Colon (tissue), 2 donors: Measurements from ENCODE around the gene SMIM11.
"Not testable (repeated sequence)": the region's sequence is repeated elsewhere in the genome, so short reads cannot be mapped to it uniquely, and the experiment has no call there.

Experiments
- FAIRE-seq: peaks from 2 replicates; lab custom pipeline; 2012; peaks lifted over from hg19 to GRCh38; lab: Jason Lieb, UNC
- donor health status: control.
- donor health status: control.

The SMIM11 gene

GRCh38 chr21:34374940-34375618 is at the start of gene SMIM11:
Gene SMIM11 (plus strand): TSS chr21:34375507. CDS start chr21:34379505, 3,998 bp downstream.
- FAIRE-seq = not testable (repeated sequence)

DNA sequence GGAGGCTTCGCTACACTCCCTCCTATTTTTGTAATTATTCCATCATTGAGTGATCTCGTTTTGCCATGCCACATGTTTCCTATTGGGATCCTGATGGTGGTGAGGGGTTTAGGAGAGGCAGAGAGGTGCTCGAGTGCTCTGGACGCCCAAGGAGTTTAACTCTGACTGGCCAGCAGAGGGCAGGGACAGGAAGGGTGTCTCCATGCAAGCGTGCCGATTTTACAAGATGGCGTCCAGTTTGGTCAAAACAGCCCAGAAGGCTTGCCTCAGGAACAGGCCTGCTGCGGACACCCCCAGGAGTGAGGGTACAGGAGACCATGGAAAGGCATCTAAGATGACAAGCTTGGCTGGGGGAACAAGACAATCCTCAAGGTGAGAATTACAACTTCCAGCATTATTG is 45.3 kb upstream of the SMIM11 start:
- FAIRE-seq = no peak

DNA sequence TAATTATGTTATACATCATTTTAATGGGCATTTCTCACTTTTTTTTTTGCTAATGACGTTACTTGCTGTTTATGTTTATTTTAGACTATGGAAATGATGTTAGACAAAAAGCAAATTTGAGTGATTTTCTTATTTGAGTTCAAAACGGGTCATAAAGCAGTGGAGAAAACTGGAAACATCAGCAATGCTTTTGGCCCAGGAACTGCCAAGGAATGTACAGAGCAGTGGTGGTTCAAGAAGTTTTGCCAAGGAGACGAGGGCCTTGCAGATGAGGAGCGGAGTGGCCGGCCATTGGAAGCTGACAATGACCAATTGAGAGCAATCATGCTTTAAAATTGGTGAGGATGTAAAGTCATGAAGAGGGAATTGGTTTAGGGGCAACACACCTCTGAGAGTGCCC is 43.6 kb upstream of the SMIM11 start:
- FAIRE-seq = no peak

- FAIRE-seq = no peak
Measured at GRCh38 chr21:34332347-34332746, 43.0 kb upstream of the SMIM11 start.

GRCh38 chr21:34333121-34333739 is 42.1 kb upstream of the SMIM11 start:
- FAIRE-seq = no peak

GRCh38 chr21:34335316-34335715 is 40.0 kb upstream of the SMIM11 start:
- FAIRE-seq = no peak

DNA sequence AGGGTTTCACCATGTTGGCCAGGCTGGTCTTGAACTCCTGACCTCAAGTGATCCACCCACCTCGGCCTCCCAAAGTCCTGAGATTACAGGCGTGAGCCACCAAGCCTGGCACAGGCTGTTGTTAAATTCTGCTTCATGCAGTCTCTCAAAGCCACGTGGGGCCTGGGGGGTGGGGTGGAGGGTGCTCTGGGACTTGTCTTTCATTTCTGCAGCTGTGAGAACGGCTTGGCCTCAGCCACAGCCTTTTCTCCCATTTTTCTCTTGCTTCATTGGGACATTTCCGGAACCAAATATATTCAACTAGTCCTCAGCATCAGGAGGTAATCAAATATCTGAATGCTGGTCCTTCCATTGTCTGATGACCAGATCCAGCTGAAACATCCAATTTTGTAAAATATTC is 39.1 kb upstream of the SMIM11 start:
- FAIRE-seq = no peak

GRCh38 chr21:34336756-34337391 is 38.4 kb upstream of the SMIM11 start:
- no peak for FAIRE-seq

GRCh38 chr21:34337741-34338140 is 37.6 kb upstream of the SMIM11 start:
- no peak for FAIRE-seq

DNA sequence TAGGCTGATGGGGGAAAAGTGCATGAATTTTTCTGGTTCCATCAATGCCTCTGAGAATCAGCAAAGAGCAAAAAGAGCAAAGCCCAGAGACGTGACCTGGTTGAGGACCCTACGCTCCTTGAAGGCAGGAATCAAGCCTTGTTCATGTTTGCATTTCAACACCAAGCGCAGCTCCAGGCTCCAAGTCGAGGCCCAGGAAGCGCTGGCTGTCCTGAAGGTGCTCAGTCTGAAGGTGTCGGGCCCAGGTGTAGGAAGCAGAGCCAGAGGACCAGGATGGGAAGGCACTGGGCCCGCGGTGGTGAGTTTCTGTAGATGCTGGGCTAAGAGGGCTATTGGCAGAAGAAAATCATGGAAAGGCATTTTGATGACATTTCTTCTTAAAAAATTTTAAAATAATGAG is 37.1 kb upstream of the SMIM11 start:
- FAIRE-seq = no peak

DNA sequence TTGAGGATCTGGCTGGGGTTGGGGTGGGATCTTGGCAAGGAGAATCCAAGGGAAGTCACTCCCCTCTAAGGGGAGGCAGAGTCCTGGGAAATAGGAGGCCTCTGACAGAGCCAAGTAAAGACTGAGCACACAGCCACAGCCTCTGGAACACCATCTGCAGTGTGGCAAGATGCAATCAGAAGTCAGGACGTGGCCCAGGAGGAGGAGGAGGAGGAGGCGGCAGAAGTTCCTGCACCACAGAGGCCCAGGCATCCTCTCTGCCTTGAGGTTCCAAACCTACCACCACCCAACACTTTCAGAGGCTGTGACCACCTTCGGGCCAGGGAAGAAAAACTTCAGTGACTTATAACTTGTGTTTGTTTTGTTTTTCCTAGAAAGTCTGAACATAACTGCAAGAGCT is 35.2 kb upstream of the SMIM11 start:
- FAIRE-seq = no peak

DNA sequence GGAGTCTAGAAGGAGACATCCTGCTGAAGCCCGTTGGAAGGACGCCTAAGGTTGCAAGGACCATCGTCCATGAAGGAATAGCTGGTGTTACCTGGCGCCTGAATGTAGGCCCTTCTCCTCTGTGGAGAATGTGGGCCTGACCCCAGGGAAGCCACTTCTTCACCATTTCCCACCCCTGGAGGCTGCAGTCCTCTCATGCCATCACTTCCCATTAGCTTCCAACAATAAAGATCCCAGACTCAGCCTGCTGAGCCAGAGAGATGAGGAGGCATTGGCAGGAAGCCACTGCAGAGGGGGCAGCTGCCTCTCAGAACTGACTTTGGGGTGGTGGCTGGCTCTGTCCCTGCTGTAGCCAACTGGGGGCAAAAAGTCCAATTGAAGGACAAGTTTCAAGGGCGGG is 32.8 kb upstream of the SMIM11 start:
- FAIRE-seq = no peak

GRCh38 chr21:34343347-34343746 is 32.0 kb upstream of the SMIM11 start:
- FAIRE-seq = no peak

- FAIRE-seq = no peak
Measured at GRCh38 chr21:34343838-34344381, 31.4 kb upstream of the SMIM11 start.

GRCh38 chr21:34344584-34344983 is 30.7 kb upstream of the SMIM11 start:
- FAIRE-seq = no peak

DNA sequence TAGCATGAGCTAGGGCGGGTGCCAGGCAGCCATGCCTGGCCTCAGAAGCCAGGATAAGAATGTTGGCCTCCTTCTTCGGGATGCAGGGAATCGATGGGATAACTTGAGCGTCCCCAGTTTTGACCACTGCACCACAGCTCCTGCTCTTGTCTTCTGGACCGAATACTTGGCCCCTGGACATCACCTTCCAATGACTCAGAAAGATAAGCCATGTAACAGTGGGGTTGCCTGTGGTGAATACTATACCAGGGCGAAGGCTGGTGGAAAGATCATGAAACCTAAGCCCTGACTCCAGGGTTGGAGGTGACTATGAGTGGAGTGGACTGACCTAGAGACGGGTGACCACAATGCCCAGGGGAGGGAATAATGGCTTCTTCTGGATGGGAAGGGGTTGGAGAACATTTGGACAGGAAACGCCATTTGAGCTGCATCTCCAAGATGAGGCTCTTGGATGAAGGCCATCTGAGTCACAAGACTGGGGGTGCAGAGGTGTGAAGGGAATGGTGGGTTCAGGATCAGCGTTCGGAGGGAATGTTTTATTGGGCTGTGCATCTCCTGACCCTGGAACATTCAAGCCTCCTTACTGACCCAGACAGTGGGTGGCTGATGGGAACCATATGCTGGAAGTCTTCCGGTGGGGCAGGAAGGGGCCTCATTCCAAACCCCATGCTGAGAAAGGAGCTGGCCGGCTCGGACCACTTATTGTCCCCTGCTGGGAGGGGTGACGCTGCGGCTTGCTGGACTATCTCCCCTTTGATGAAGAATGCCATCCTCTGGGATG is 30.0 kb upstream of the SMIM11 start:
- FAIRE-seq = no peak

- no peak for FAIRE-seq
Measured at GRCh38 chr21:34345892-34346291, 29.4 kb upstream of the SMIM11 start.

DNA sequence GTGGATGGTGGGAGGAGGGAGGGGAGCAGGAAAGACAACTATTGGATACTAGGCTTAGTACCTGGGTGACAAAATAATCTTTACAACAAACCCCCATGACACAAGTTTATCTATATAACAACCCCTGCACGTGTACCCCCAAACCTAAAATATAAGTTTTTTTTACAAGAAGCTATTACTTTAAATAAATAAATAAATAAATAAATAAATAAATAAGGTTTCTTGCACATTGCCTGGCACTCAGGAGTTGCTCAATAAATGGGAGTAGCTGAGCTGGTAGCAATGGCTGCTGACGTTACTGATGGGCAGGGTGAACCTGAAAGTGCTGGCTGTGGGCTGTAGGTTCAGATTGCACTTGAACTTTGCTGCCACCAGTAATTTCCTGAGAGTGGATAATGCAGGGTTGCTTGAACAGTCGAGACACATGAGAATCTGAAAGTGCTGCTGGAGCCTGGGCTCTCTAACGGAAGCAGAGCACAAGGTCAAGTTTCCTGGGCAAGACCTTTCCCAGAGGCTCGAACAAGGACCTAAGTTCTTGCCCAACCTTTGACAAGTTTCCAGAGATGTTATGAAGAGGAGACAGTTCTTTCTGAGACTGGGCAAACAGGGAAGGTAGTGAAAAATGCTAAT is 26.3 kb upstream of the SMIM11 start:
- no peak for FAIRE-seq

- no peak for FAIRE-seq
Measured at GRCh38 chr21:34351786-34352241, 23.5 kb upstream of the SMIM11 start.

GRCh38 chr21:34352556-34352955 is 22.8 kb upstream of the SMIM11 start:
- no peak for FAIRE-seq

DNA sequence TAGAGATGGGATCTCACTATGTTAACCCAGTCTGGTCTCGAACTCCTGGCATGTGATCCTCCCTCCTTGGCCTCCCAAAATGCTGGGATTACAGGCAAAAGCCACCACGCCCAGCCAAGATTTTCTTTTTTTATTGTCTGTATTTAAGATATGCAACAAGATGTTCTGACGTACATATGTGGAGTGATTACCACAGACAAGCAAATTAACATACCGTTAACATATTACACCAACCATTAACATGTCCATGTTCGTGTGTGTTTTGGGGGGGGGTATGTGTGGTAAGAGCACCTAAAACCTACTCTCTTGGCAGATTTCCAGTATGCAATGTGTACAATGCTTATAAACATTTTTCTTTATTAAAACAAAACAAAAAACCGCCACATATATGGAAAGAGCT is 22.1 kb upstream of the SMIM11 start:
- no peak for FAIRE-seq

- no peak for FAIRE-seq
Measured at GRCh38 chr21:34354836-34355235, 20.5 kb upstream of the SMIM11 start.
